HG03520 (cell line): ENCODE data around the gene TXNL4A.
"Not testable (repeated sequence)": the region's sequence is repeated elsewhere in the genome, so short reads cannot be mapped to it uniquely, and the experiment has no call there.

Experiments used
- ATAC-seq: cut with Tn5 transposase; IDR thresholded peaks from one replicate; pipeline ENCODE4 v1.9.1; 2021; ENCODE audit warnings: mild to moderate bottlenecking, moderate library complexity; ENCODE audit not compliant: unreplicated experiment

Gene TXNL4A

GRCh38 chr18:79965119-79965902, 23.1 kb downstream of the TXNL4A start:
- no peak for ATAC-seq

GRCh38 chr18:79964330-79965118, 23.8 kb downstream of the TXNL4A start, which contains the start of gene HSBP1L1:
Gene HSBP1L1, plus strand, starts transcription at chr18:79964643. Its CDS starts 93 bp downstream, at chr18:79964736.
- ATAC-seq, result peak; percentile 46

- no peak for ATAC-seq
Measured at GRCh38 chr18:79963658-79964329, 24.6 kb downstream of the TXNL4A start.

- ATAC-seq, result peak; percentile 72
Measured at GRCh38 chr18:79962835-79963657, 25.3 kb downstream of the TXNL4A start.

GRCh38 chr18:79962311-79962710, 26.1 kb downstream of the TXNL4A start:
- ATAC-seq, result no peak

- ATAC-seq, result no peak
Measured at GRCh38 chr18:79961527-79962291, 26.7 kb downstream of the TXNL4A start.

GRCh38 chr18:79960921-79961526, 27.3 kb downstream of the TXNL4A start:
- ATAC-seq, result no peak

- not testable (repeated sequence) for ATAC-seq
Measured at GRCh38 chr18:79960161-79960801, 28.1 kb downstream of the TXNL4A start.

- ATAC-seq, result no peak
Measured at GRCh38 chr18:79958981-79959380, 29.4 kb downstream of the TXNL4A start.

- no peak for ATAC-seq
Measured at GRCh38 chr18:79956276-79956675, 32.1 kb downstream of the TXNL4A start.

- ATAC-seq, result no peak
Measured at GRCh38 chr18:79955302-79956075, 32.9 kb downstream of the TXNL4A start.

- ATAC-seq, result no peak
Measured at GRCh38 chr18:79954791-79955190, 33.6 kb downstream of the TXNL4A start.

- ATAC-seq, result no peak
Measured at GRCh38 chr18:79953971-79954651, 34.3 kb downstream of the TXNL4A start.

GRCh38 chr18:79952996-79953559, 35.3 kb downstream of the TXNL4A start:
- ATAC-seq, result no peak

- ATAC-seq, result no peak
Measured at GRCh38 chr18:79952456-79952995, 35.8 kb downstream of the TXNL4A start.

GRCh38 chr18:79951545-79952455, 36.6 kb downstream of the TXNL4A start, which contains the start of gene SLC66A2:
Gene SLC66A2, minus strand, starts transcription at chr18:79951653. Its CDS starts 727 bp downstream, at chr18:79950926.
- ATAC-seq, result peak; percentile 65
